Brain microvascular endothelial cell (primary cell): ENCODE data around the gene SRBD1.

Source experiments
- DNase-seq: peaks from one replicate; pipeline ENCODE4 v3.0.0-alpha.2; 2020
- H3K27ac ChIP-seq: fragments of 250-450 bp; sonication (Bioruptor Pico); 2 replicates; pipeline ENCODE4 v1.5.1; 2020; ENCODE audit warnings: mild to moderate bottlenecking, moderate library complexity
- H3K27me3 ChIP-seq: fragments of 250-450 bp; sonication (Bioruptor Pico); replicated peaks from 2 replicates; pipeline ENCODE4 v1.5.1; 2020; ENCODE audit warnings: mild to moderate bottlenecking
- H3K36me3 ChIP-seq: fragments of 250-450 bp; sonication (Bioruptor Pico); replicated peaks from 2 replicates; pipeline ENCODE4 v1.5.1; 2020; ENCODE audit warnings: mild to moderate bottlenecking
- H3K4me3 ChIP-seq: 2 replicates; pipeline ENCODE4 v1.5.1; 2011; ENCODE audit warnings: low read depth, mild to moderate bottlenecking, control low read depth, low read length, moderate library complexity
- CTCF ChIP-seq: IDR thresholded peaks from 2 replicates; pipeline ENCODE4 v1.5.1; 2011; ENCODE audit warnings: low read depth, mild to moderate bottlenecking, moderate library complexity, low read length, control low read depth, inconsistent platforms; ENCODE audit errors: missing control alignments
- in situ Hi-C: cut with HindIII; loops from 2 replicates; pipeline ENCODE4 v1.10.0; 2017; ENCODE audit warnings: low sequenced_read_pairs, low pct_ligation_motif_present

The SRBD1 gene

GRCh38 chr2:45622336-45623075, 11.4 kb upstream of the SRBD1 start:
- no peak overlapping the region for H3K27ac ChIP-seq
- no peak for TF ChIP-seq CTCF
- in situ Hi-C loops, result no loop called here

GRCh38 chr2:45617496-45617895, 6.4 kb upstream of the SRBD1 start:
- DNase-seq, result no peak
- no peak overlapping the region for H3K4me3 ChIP-seq
- in situ Hi-C loops, result no loop called here

More at GRCh38 chr2:45622336-45623075, 11.4 kb upstream of the SRBD1 start:
- Histone ChIP-seq H3K27me3 (no peaks in the 10 kb centered on the region), H3K4me3 (no peak overlapping the region), H3K36me3 (no peaks in the 10 kb centered on the region)
- no peak for DNase-seq

GRCh38 chr2:45616658-45617411, 5.8 kb upstream of the SRBD1 start:
- in situ Hi-C loops, result no loop called here

More at GRCh38 chr2:45617496-45617895, 6.4 kb upstream of the SRBD1 start:
- no peak for TF ChIP-seq CTCF
- no peaks in the 10 kb centered on the region for H3K36me3 ChIP-seq
- no peaks in the 10 kb centered on the region for H3K27me3 ChIP-seq
- H3K27ac ChIP-seq, result no peak overlapping the region

GRCh38 chr2:45614871-45615415, 3.9 kb upstream of the SRBD1 start:
- in situ Hi-C loops, result no loop called here
- Histone ChIP-seq H3K27ac (no peak overlapping the region), H3K36me3 (no peaks in the 10 kb centered on the region), H3K27me3 (no peaks in the 10 kb centered on the region), H3K4me3 (no peak overlapping the region)
- no peak for TF ChIP-seq CTCF
- DNase-seq, result no peak

More at GRCh38 chr2:45616658-45617411, 5.8 kb upstream of the SRBD1 start:
- H3K36me3 ChIP-seq, result no peaks in the 10 kb centered on the region
- TF ChIP-seq CTCF, result no peak
- H3K27ac ChIP-seq, result no peak overlapping the region
- H3K27me3 ChIP-seq, result no peaks in the 10 kb centered on the region
- no peak for DNase-seq
- H3K4me3 ChIP-seq, result no peak overlapping the region

GRCh38 chr2:45614330-45614729, 3.3 kb upstream of the SRBD1 start:
- no peak for TF ChIP-seq CTCF
- in situ Hi-C loops, result no loop called here
- Histone ChIP-seq H3K36me3 (no peaks in the 10 kb centered on the region), H3K4me3 (no peak overlapping the region), H3K27me3 (no peaks in the 10 kb centered on the region), H3K27ac (no peak overlapping the region)
- no peak for DNase-seq
